Keratinocyte (primary cell): ENCODE measurements around the gene BRD3OS. TPM values are rescaled to one million over a fixed set of nuclear protein-coding genes. Genes with fewer than 3 reads are reported as not detected.

Experiments
- DNase-seq: peaks from one replicate; pipeline ENCODE4 v3.0.0-alpha.2; 2011; ENCODE audit warnings: low read depth, missing footprints, low spot score
- FAIRE-seq: peaks from 2 replicates; lab custom pipeline; 2011; peaks lifted over from hg19 to GRCh38; lab: Jason Lieb, UNC
- H2AFZ ChIP-seq: 2 replicates; pipeline ENCODE4 v1.6.0; 2012; ENCODE audit warnings: low read length, control low read depth, inconsistent platforms; ENCODE audit not compliant: control insufficient read depth
- H3K27ac ChIP-seq: 2 replicates; pipeline ENCODE4 v1.5.1; 2011; ENCODE audit warnings: low read length; ENCODE audit not compliant: control insufficient read depth, insufficient read depth
- H3K27me3 ChIP-seq: 3 replicates; pipeline ENCODE4 v1.6.0; 2011; ENCODE audit warnings: low read length; ENCODE audit not compliant: control insufficient read depth, insufficient read depth; ENCODE audit errors: extremely low read depth
- H3K36me3 ChIP-seq, 2 experiments: 2 replicates in 1 of 2; 3 replicates in 1 of 2; pipeline ENCODE4 v1.5.1; 2011; ENCODE audit warnings: low read length in 2 of 2, mild to moderate bottlenecking in 1 of 2; ENCODE audit not compliant: control insufficient read depth in 2 of 2, insufficient read depth in 2 of 2; ENCODE audit errors: extremely low read depth in 1 of 2
- H3K4me1 ChIP-seq: 3 replicates; pipeline ENCODE4 v1.5.1; 2011; ENCODE audit warnings: low read length; ENCODE audit not compliant: control insufficient read depth, insufficient read depth; ENCODE audit errors: extremely low read depth
- H3K4me2 ChIP-seq: 3 replicates; pipeline ENCODE4 v1.6.0; 2011; ENCODE audit warnings: low read depth, low read length; ENCODE audit not compliant: control insufficient read depth, insufficient read depth; ENCODE audit errors: extremely low read depth
- H3K4me3 ChIP-seq, 3 experiments: fragments of 200-600 bp in 1 of 3; sonication (generic) in 1 of 3; 2 replicates in 2 of 3; 3 replicates in 1 of 3; pipeline ENCODE4 v1.5.1; 2011 to 2016; ENCODE audit warnings: low read length in 3 of 3, mild to moderate bottlenecking in 3 of 3, control low read depth in 2 of 3, inconsistent platforms in 1 of 3, low read depth in 1 of 3, mixed read lengths in 1 of 3, mixed run types in 1 of 3, moderate library complexity in 1 of 3; ENCODE audit not compliant: control insufficient read depth in 2 of 3, insufficient read depth in 2 of 3; ENCODE audit errors: extremely low read depth in 1 of 3
- H3K79me2 ChIP-seq: 2 replicates; pipeline ENCODE4 v1.6.0; 2012; ENCODE audit warnings: low read length; ENCODE audit not compliant: control insufficient read depth, insufficient read depth
- H3K9ac ChIP-seq: 3 replicates; pipeline ENCODE4 v1.6.0; 2011; ENCODE audit warnings: low read length; ENCODE audit not compliant: control insufficient read depth, insufficient read depth; ENCODE audit errors: extremely low read depth
- H3K9me1 ChIP-seq: 3 replicates; pipeline ENCODE4 v1.6.0; 2011; ENCODE audit warnings: low read length; ENCODE audit not compliant: control insufficient read depth, insufficient read depth; ENCODE audit errors: extremely low read depth
- H3K9me3 ChIP-seq: 2 replicates; pipeline ENCODE4 v1.5.1; 2012; ENCODE audit warnings: low read depth, low read length; ENCODE audit not compliant: control insufficient read depth
- H4K20me1 ChIP-seq: 3 replicates; pipeline ENCODE4 v1.6.0; 2011; ENCODE audit warnings: low read length; ENCODE audit not compliant: control insufficient read depth, insufficient read depth; ENCODE audit errors: extremely low read depth
- EZH2 ChIP-seq: IDR thresholded peaks from one replicate; pipeline ENCODE4 v1.6.1; 2012; ENCODE audit warnings: inconsistent platforms, mild to moderate bottlenecking, low read length, moderate library complexity
- dilution Hi-C: fragments of 300-500 bp; cut with MboI; formaldehyde crosslinking; loops from one replicate; pipeline ENCODE4 v1.7.0; 2020; ENCODE audit warnings: low sequenced_read_pairs; ENCODE audit not compliant: extremely low pct_ligation_motif_present
- polyA plus RNA-seq, 5 experiments: library from polyadenylated mRNA; depleted of rRNA in 3 of 5; stranded (reverse) in 3 of 5; stranded (forward) in 1 of 5; unstranded in 1 of 5; fragments of >200 nt; gene quantifications; 1 replicate in 1 of 5; 2 replicates in 3 of 5; 3 replicates in 1 of 5; pipeline versions ENCODE4 v1.2.1 to v1.2.3, GENCODE V29; 2011 to 2012; ENCODE audit warnings: missing spikeins in 2 of 5, low read depth in 1 of 5, low replicate concordance in 1 of 5
- TF ChIP-seq, protein P1 (sequence below), 3 experiments: IDR thresholded peaks in 1 of 3; conservative IDR thresholded peaks in 1 of 3; optimal IDR thresholded peaks in 1 of 3; 2 replicates in 2 of 3; 3 replicates in 1 of 3; pipeline versions ENCODE3 to v1.5.1; 2011; ENCODE audit warnings: low read length in 3 of 3, mild to moderate bottlenecking in 3 of 3, moderate library complexity in 2 of 3, control low read depth in 1 of 3, inconsistent platforms in 1 of 3; ENCODE audit not compliant: insufficient read depth in 2 of 3; ENCODE audit errors: extremely low read depth in 1 of 3

Gene BRD3OS
- polyA plus RNA-seq, 1 donor (not counting 4 experiments of a cell fraction or from before 2014, with no cell fraction given): 8.5 TPM

- H3K27me3 ChIP-seq: no peaks in the 10 kb centered on the region
- peaks cover 54% of the 10 kb centered on the region for H3K79me2 ChIP-seq
- no peaks in the 10 kb centered on the region for H3K36me3 ChIP-seq
- no peak overlapping the region for H3K27ac ChIP-seq
- H4K20me1 ChIP-seq: peaks cover 25% of the 10 kb centered on the region
- TF ChIP-seq, protein P1, sequence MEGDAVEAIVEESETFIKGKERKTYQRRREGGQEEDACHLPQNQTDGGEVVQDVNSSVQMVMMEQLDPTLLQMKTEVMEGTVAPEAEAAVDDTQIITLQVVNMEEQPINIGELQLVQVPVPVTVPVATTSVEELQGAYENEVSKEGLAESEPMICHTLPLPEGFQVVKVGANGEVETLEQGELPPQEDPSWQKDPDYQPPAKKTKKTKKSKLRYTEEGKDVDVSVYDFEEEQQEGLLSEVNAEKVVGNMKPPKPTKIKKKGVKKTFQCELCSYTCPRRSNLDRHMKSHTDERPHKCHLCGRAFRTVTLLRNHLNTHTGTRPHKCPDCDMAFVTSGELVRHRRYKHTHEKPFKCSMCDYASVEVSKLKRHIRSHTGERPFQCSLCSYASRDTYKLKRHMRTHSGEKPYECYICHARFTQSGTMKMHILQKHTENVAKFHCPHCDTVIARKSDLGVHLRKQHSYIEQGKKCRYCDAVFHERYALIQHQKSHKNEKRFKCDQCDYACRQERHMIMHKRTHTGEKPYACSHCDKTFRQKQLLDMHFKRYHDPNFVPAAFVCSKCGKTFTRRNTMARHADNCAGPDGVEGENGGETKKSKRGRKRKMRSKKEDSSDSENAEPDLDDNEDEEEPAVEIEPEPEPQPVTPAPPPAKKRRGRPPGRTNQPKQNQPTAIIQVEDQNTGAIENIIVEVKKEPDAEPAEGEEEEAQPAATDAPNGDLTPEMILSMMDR (optimal IDR thresholded peaks at IDR 0.05 in 1 of 3, IDR thresholded peaks at IDR 0.05 in 1 of 3, conservative IDR thresholded peaks at IDR 0.05 in 1 of 3; ENCODE audit: extremely low read depth in 1 of 3, insufficient read depth in 2 of 3, low read length in 3 of 3): no peak
- no peak for TF ChIP-seq EZH2
- dilution Hi-C loops: no loop called here
- H3K9ac ChIP-seq: no peak overlapping the region
- DNase-seq: no peak
- H3K9me1 ChIP-seq: peaks cover 6% of the 10 kb centered on the region
- peaks cover 47% of the 10 kb centered on the region for H3K4me1 ChIP-seq
- no peak for FAIRE-seq
- H3K4me2 ChIP-seq: peak overlapping the region; percentile 35
- no peak overlapping the region for H3K4me3 ChIP-seq
- no peak overlapping the region for H2AFZ ChIP-seq
- H3K9me3 ChIP-seq: no peaks in the 10 kb centered on the region
These were observed 33.9 kb downstream of the BRD3OS start for GRCh38 chr9:134059188-134059641.

GRCh38 chr9:134059661-134060395 lies 34.5 kb downstream of the BRD3OS start:
- TF ChIP-seq, protein P1 (optimal IDR thresholded peaks at IDR 0.05 in 1 of 3, IDR thresholded peaks at IDR 0.05 in 1 of 3, conservative IDR thresholded peaks at IDR 0.05 in 1 of 3; ENCODE audit: extremely low read depth in 1 of 3, insufficient read depth in 2 of 3, low read length in 3 of 3): no peak
- no peak for TF ChIP-seq EZH2
- Histone ChIP-seq H3K4me2 (no peak overlapping the region), H3K79me2 (peaks cover 53% of the 10 kb centered on the region), H3K4me1 (peaks cover 46% of the 10 kb centered on the region), H3K4me3 (no peak overlapping the region), H3K36me3 (no peaks in the 10 kb centered on the region), H3K9me1 (peaks cover 6% of the 10 kb centered on the region), H4K20me1 (peaks cover 21% of the 10 kb centered on the region), H3K27me3 (no peaks in the 10 kb centered on the region), H3K9me3 (no peaks in the 10 kb centered on the region), H2AFZ (no peak overlapping the region), H3K9ac (no peak overlapping the region), H3K27ac (no peak overlapping the region)
- dilution Hi-C loops: no loop called here
- no peak for DNase-seq
- FAIRE-seq: no peak
